K562 (cell line): ENCODE data around the gene STEAP3. TPM values are rescaled to one million over a fixed set of nuclear protein-coding genes. Genes with fewer than 3 reads are reported as not detected.

Experiments
- ATF7 ChIP-seq: fragments of 450-650 bp; IDR thresholded peaks from 2 replicates; pipeline ENCODE4 v1.7.1; 2014; ENCODE audit warnings: mild to moderate bottlenecking, moderate library complexity
- ESRRB ChIP-seq: fragments of 250-450 bp; sonication (Bioruptor Pico); IDR thresholded peaks from 2 replicates; pipeline ENCODE4 v1.5.0; 2020; ENCODE audit warnings: mild to moderate bottlenecking, moderate library complexity, borderline replicate concordance
- GABPB1 ChIP-seq: sonication (generic); formaldehyde crosslinking; IDR thresholded peaks from 2 replicates; pipeline ENCODE4 v1.8.0; 2022; ENCODE audit warnings: mild to moderate bottlenecking, missing genetic modification reagents
- HINFP ChIP-seq: fragments of 450-650 bp; conservative IDR thresholded peaks from 2 replicates; pipeline ENCODE4 v1.6.1; 2016; ENCODE audit warnings: missing genetic modification characterization, low read depth, mild to moderate bottlenecking, control low read depth, missing compliant biosample characterization
- IFI16 ChIP-seq: fragments of 250-450 bp; sonication (Bioruptor Pico); IDR thresholded peaks from 2 replicates; pipeline ENCODE4 v2.1.2; 2022; ENCODE audit warnings: mild to moderate bottlenecking, inconsistent platforms
- KDM4B ChIP-seq, 2 experiments: fragments of 450-650 bp in 1 of 2; sonication (generic) in 1 of 2; IDR thresholded peaks; 2 replicates each; pipeline ENCODE4 v1.6.1; 2016 to 2017; ENCODE audit warnings: borderline replicate concordance in 2 of 2, antibody characterized with exemption in 1 of 2, low read depth in 1 of 2, mild to moderate bottlenecking in 1 of 2
- MCM5 ChIP-seq: fragments of 450-650 bp; IDR thresholded peaks from 2 replicates; pipeline ENCODE4 v1.6.1; 2016; ENCODE audit warnings: low read depth
- POU5F1 ChIP-seq: fragments of 150-350 bp; IDR thresholded peaks from 2 replicates; pipeline ENCODE4 v1.6.1; 2014; ENCODE audit warnings: borderline replicate concordance, low read length, low read depth, mild to moderate bottlenecking; ENCODE audit not compliant: partially characterized antibody
- RB1 ChIP-seq: fragments of 450-650 bp; IDR thresholded peaks from 2 replicates; pipeline ENCODE4 v1.6.1; 2017; ENCODE audit warnings: low read depth, mild to moderate bottlenecking
- RBM25 ChIP-seq: fragments of 200-400 bp; formaldehyde crosslinking; IDR thresholded peaks from 2 replicates; pipeline ENCODE4 v1.6.1; 2018; ENCODE audit warnings: low read length, low read depth, moderate library complexity; ENCODE audit not compliant: severe bottlenecking
- RFX1 ChIP-seq: fragments of 450-650 bp; IDR thresholded peaks from 2 replicates; pipeline ENCODE4 v1.6.1; 2016; ENCODE audit warnings: mild to moderate bottlenecking, moderate library complexity
- SMAD4 ChIP-seq: fragments of 250-450 bp; sonication (Bioruptor Pico); conservative IDR thresholded peaks from 2 replicates; pipeline ENCODE4 v1.8.0; 2021; ENCODE audit warnings: inconsistent platforms, mild to moderate bottlenecking, moderate library complexity
- TCF3 ChIP-seq: sonication (generic); formaldehyde crosslinking; IDR thresholded peaks from 2 replicates; pipeline ENCODE4 v1.4.0; 2020; ENCODE audit warnings: mild to moderate bottlenecking, missing genetic modification reagents
- ZKSCAN8 ChIP-seq: fragments of 200-800 bp; sonication (Bioruptor generic); IDR thresholded peaks from 2 replicates; pipeline ENCODE4 v1.6.1; 2016; ENCODE audit warnings: missing genetic modification characterization, missing compliant biosample characterization
- ZNF253 ChIP-seq: fragments of 250-450 bp; sonication (Bioruptor Pico); conservative IDR thresholded peaks from 2 replicates; pipeline ENCODE4 v1.6.1; 2021; ENCODE audit warnings: mild to moderate bottlenecking
- ZNF41 ChIP-seq: fragments of 250-450 bp; sonication (Bioruptor Pico); conservative IDR thresholded peaks from 2 replicates; pipeline ENCODE4 v1.4.0; 2020; ENCODE audit warnings: mild to moderate bottlenecking
- ZSCAN29 ChIP-seq: fragments of 450-650 bp; IDR thresholded peaks from 2 replicates; pipeline ENCODE4 v1.6.1; 2017
- polyA plus RNA-seq, 8 experiments: library from polyadenylated mRNA; depleted of rRNA in 4 of 8; stranded (reverse) in 5 of 8; unstranded in 3 of 8; fragments of >200 nt; fragmentation: Nextera tagmentation in 2 of 8; fragmentation: Illumina TruSeq in 1 of 8; extraction: Ambion mirVana in 2 of 8; extraction: Trizol in 1 of 8; gene quantifications; 2 replicates each; pipeline versions ENCODE4 v1.2.1 to v1.2.3, GENCODE V29; 2011 to 2014; ENCODE audit warnings: inconsistent platforms in 1 of 8, missing spikeins in 1 of 8
- total RNA-seq, 7 experiments: library from RNA; depleted of rRNA in 6 of 7; stranded (reverse); fragments of >200 nt in 6 of 7; fragmentation: Illumina TruSeq in 2 of 7; extraction: Trizol in 2 of 7; gene quantifications; 2 replicates each; pipeline versions ENCODE4 v1.2.1 to v1.2.3, GENCODE V29; 2011 to 2021; ENCODE audit warnings: low replicate concordance in 1 of 7
- TF ChIP-seq, protein P1 (sequence below): fragments of 250-450 bp; sonication (Bioruptor Pico); IDR thresholded peaks from 2 replicates; pipeline ENCODE4 v1.8.0; 2021; ENCODE audit warnings: moderate library complexity, mild to moderate bottlenecking, inconsistent platforms
- TF ChIP-seq, protein P2 (sequence below): sonication (generic); formaldehyde crosslinking; IDR thresholded peaks from 2 replicates; pipeline ENCODE4 v1.8.0; 2023; ENCODE audit warnings: missing genetic modification reagents, mild to moderate bottlenecking, borderline replicate concordance

STEAP3 gene
- total and polyA plus RNA-seq, 9 of the 15 experiments (the other 6 are each of a cell fraction or from before 2014, with no cell fraction given) = 1.8 to 31.6 (median 9.0) TPM

DNA sequence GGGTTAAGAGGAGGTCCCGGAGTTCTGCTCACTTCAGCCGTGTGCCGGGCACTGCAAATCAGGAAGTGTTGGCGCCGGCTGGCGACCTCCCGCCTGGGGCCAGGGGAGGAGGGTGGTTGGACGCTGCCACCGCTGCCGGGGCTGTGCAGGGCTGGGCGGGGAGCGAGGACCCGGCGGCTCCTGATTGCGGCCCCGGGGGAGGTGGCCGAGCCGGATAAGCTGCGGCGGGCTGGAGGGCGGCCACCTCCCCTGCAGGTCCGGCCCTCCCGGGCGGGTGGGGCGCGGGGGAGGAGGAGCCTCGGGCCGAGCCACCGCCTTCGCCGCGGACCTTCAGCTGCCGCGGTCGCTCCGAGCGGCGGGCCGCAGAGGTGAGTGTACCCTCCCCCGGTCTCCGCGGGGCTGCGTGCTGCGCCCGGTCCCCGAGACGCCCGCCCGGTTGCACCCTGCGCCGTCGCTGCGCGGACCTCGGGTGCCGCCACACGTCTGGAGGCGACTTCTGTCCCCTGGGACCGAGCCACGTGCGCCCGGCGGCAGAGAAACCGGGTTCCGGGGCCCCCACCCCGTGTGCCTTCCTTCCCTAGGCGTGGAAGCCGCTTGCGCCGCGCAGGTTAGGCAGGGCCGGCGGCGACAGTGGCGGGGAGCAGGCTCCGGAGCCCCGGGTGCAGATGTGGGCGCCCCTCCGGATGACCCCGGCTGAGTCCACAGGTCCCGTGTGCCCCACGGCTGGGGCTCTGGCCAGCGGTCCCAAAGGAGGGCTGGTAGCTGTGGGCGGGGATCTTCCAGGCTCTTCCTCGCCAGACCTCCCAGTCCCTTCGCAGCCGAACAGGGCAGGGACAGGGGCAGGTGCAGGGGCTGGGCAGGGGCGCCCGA, at the start of gene STEAP3 (continued):
- TF ChIP-seq ZSCAN29 (peak; percentile 40; the same call in 1 of the 2 replicates), MCM5 (no peak), ESRRB (no peak), ATF7 (0 out of 2 replicates have a peak, but pooled peaks have one; percentile 50), RFX1 (no peak), IFI16 (CRISPR knock-in tag) (no peak), TCF3 (CRISPR knock-in tag) (peak; percentile 89), RBM25 (peak; percentile 18), POU5F1 (no peak), RB1 (peak; percentile 50; the same call in 1 of the 2 replicates), ZKSCAN8 (CRISPR knock-in tag) (no peak), ZNF253 (CRISPR knock-in tag) (no peak), GABPB1 (CRISPR knock-in tag) (no peak), SMAD4 (peak; percentile 84), KDM4B (IDR thresholded peaks at IDR 0.05; ENCODE audit: borderline replicate concordance in 2 of 2, low read depth in 1 of 2) (0 out of 4 replicates have a peak, but pooled peaks of 1 of the 2 experiments have one; percentile 30), ZNF41 (no peak), HINFP (tag) (no peak)
- TF ChIP-seq, protein P1, sequence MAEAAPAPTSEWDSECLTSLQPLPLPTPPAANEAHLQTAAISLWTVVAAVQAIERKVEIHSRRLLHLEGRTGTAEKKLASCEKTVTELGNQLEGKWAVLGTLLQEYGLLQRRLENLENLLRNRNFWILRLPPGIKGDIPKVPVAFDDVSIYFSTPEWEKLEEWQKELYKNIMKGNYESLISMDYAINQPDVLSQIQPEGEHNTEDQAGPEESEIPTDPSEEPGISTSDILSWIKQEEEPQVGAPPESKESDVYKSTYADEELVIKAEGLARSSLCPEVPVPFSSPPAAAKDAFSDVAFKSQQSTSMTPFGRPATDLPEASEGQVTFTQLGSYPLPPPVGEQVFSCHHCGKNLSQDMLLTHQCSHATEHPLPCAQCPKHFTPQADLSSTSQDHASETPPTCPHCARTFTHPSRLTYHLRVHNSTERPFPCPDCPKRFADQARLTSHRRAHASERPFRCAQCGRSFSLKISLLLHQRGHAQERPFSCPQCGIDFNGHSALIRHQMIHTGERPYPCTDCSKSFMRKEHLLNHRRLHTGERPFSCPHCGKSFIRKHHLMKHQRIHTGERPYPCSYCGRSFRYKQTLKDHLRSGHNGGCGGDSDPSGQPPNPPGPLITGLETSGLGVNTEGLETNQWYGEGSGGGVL (CRISPR knock-in tag) = no peak
- TF ChIP-seq, protein P2, sequence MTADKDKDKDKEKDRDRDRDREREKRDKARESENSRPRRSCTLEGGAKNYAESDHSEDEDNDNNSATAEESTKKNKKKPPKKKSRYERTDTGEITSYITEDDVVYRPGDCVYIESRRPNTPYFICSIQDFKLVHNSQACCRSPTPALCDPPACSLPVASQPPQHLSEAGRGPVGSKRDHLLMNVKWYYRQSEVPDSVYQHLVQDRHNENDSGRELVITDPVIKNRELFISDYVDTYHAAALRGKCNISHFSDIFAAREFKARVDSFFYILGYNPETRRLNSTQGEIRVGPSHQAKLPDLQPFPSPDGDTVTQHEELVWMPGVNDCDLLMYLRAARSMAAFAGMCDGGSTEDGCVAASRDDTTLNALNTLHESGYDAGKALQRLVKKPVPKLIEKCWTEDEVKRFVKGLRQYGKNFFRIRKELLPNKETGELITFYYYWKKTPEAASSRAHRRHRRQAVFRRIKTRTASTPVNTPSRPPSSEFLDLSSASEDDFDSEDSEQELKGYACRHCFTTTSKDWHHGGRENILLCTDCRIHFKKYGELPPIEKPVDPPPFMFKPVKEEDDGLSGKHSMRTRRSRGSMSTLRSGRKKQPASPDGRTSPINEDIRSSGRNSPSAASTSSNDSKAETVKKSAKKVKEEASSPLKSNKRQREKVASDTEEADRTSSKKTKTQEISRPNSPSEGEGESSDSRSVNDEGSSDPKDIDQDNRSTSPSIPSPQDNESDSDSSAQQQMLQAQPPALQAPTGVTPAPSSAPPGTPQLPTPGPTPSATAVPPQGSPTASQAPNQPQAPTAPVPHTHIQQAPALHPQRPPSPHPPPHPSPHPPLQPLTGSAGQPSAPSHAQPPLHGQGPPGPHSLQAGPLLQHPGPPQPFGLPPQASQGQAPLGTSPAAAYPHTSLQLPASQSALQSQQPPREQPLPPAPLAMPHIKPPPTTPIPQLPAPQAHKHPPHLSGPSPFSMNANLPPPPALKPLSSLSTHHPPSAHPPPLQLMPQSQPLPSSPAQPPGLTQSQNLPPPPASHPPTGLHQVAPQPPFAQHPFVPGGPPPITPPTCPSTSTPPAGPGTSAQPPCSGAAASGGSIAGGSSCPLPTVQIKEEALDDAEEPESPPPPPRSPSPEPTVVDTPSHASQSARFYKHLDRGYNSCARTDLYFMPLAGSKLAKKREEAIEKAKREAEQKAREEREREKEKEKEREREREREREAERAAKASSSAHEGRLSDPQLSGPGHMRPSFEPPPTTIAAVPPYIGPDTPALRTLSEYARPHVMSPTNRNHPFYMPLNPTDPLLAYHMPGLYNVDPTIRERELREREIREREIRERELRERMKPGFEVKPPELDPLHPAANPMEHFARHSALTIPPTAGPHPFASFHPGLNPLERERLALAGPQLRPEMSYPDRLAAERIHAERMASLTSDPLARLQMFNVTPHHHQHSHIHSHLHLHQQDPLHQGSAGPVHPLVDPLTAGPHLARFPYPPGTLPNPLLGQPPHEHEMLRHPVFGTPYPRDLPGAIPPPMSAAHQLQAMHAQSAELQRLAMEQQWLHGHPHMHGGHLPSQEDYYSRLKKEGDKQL (CRISPR knock-in tag) = no peak
